ENCODE data around the gene SYT8.

The SYT8 gene

DNA sequence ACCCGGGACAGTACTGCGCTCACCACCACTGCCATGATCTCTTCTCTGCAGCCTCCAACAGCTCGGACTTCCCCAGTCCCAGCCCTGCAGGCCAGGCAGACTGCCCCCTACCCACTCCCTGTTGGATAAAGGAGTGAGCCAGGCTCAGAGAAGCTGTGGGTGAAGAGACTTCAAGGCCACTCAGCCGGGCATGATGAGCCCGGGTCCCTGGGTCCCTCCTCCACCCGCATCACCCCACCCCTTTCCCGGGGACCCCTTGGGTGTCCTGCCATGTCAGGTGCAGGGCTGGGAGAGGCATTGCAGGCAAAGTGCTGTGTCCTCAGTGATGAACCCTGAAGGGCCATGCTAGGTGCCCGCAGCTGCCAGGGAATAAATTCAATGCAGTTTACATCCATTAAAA is 32.6 kb downstream of the SYT8 start:
- Histone ChIP-seq H3F3A (ENCODE audit: control insufficient read depth, insufficient read depth) (no peaks in the 10 kb centered on the region), H3K9me2 (replicated peaks; ENCODE audit: control insufficient read depth, low read length) (no peaks in the 10 kb centered on the region), H3K4me3 (ENCODE audit: low read length) (no peak overlapping the region), H3K4me1 (ENCODE audit: control insufficient read depth, low read length) (no peaks in the 10 kb centered on the region), H3K79me2 (ENCODE audit: control insufficient read depth, low read length) (peaks cover 22% of the 10 kb centered on the region), H3K36me3 (ENCODE audit: control insufficient read depth, low read length) (peaks cover 8% of the 10 kb centered on the region), H3K27me3 (ENCODE audit: control insufficient read depth, low read length) (no peaks in the 10 kb centered on the region), H4K20me1 (ENCODE audit: control insufficient read depth, insufficient read depth, low read depth, low read length) (peaks cover 6% of the 10 kb centered on the region; the same call in 1 of the 2 replicates), H3K9me3 (ENCODE audit: control insufficient read depth, insufficient read depth, low read length) (no peaks in the 10 kb centered on the region), H3K4me2 (ENCODE audit: low read length) (no peak overlapping the region), H3K27ac (ENCODE audit: low read depth, low read length) (no peak overlapping the region)
- no peak for TF ChIP-seq EZH2phosphoT487 (IDR thresholded peaks at IDR 0.05; ENCODE audit: borderline replicate concordance, low read length)
- TF ChIP-seq, protein P1, sequence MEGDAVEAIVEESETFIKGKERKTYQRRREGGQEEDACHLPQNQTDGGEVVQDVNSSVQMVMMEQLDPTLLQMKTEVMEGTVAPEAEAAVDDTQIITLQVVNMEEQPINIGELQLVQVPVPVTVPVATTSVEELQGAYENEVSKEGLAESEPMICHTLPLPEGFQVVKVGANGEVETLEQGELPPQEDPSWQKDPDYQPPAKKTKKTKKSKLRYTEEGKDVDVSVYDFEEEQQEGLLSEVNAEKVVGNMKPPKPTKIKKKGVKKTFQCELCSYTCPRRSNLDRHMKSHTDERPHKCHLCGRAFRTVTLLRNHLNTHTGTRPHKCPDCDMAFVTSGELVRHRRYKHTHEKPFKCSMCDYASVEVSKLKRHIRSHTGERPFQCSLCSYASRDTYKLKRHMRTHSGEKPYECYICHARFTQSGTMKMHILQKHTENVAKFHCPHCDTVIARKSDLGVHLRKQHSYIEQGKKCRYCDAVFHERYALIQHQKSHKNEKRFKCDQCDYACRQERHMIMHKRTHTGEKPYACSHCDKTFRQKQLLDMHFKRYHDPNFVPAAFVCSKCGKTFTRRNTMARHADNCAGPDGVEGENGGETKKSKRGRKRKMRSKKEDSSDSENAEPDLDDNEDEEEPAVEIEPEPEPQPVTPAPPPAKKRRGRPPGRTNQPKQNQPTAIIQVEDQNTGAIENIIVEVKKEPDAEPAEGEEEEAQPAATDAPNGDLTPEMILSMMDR (IDR thresholded peaks at IDR 0.05; ENCODE audit: low read depth, low read length, poor library complexity, severe bottlenecking): no peak

DNA sequence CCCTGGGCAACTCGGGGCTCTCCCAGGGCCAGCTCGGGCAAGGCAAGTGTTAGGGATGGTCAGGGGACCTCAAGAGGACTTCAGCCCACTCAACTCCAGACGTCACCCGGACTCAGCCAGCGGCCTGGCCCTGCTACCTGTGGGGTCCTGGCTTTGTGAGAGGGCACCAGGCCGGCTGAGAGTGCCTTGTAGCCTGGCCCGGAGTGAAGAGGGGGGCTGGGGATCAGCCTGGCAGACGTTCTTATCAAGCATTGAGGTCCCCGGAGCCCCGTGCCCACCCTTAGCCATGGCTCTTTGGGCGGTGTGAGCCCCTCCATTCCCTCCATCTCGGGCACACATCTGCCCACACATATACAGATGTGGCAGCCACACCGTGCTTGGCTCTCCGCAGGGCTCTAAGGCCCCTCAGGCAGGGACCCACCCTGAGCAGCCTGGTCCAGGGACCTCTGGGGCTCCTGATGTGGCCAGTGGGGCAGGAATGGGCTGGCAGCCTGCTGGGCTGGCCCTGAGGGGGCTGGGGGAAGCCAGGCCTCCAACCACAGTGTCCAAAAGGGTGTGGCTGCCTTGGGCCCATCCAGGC is 33.4 kb downstream of the SYT8 start:
- Histone ChIP-seq H3K4me3 (ENCODE audit: low read length) (no peak overlapping the region), H3K4me2 (ENCODE audit: low read length) (no peak overlapping the region), H3K79me2 (ENCODE audit: control insufficient read depth, low read length) (peaks cover 14% of the 10 kb centered on the region), H3K27me3 (ENCODE audit: control insufficient read depth, low read length) (no peaks in the 10 kb centered on the region), H3K36me3 (ENCODE audit: control insufficient read depth, low read length) (peaks cover 4% of the 10 kb centered on the region), H3K9me2 (replicated peaks; ENCODE audit: control insufficient read depth, low read length) (no peaks in the 10 kb centered on the region), H3K27ac (ENCODE audit: low read depth, low read length) (no peak overlapping the region), H3K9me3 (ENCODE audit: control insufficient read depth, insufficient read depth, low read length) (no peaks in the 10 kb centered on the region), H4K20me1 (ENCODE audit: control insufficient read depth, insufficient read depth, low read depth, low read length) (peaks cover 6% of the 10 kb centered on the region; the same call in 1 of the 2 replicates), H3K4me1 (ENCODE audit: control insufficient read depth, low read length) (no peaks in the 10 kb centered on the region), H3F3A (ENCODE audit: control insufficient read depth, insufficient read depth) (no peaks in the 10 kb centered on the region)
- TF ChIP-seq EZH2phosphoT487 (IDR thresholded peaks at IDR 0.05; ENCODE audit: borderline replicate concordance, low read length): no peak

DNA sequence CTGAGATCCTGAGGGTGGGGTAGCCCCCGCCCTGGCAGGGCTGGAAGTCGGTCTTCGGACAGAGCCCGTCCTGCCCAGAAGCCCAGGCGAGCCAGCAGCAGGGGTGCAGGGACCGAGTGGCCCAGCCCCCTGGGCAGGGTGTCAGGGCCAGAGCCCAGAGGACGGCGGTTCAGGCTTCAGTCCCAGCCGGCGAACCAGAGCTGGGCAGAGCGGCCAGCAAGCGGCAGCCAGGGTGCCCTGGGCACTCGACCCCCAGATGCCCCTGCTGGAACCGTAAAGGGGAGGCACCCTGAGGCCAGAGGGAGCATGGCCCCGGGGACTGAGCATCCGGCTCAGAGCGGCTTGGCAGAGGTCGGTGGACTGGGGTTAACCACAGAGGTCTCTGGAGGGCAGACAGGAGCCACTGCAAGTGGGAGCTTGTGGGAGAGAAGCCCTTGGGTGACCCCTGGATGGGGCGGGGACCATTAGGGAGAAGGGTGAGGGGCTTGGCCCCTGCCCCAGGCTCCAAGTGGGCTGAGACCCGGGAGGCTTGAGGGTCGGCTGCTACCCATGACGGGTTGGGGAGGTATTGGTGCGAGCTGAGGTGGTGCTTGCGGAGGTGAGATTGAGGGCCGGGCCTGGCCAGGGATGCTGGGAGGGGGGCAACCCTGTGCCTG is 34.0 kb downstream of the SYT8 start:
- Histone ChIP-seq H4K20me1 (ENCODE audit: control insufficient read depth, insufficient read depth, low read depth, low read length) (peaks cover 3% of the 10 kb centered on the region; the same call in 1 of the 2 replicates), H3K27me3 (ENCODE audit: control insufficient read depth, low read length) (no peaks in the 10 kb centered on the region), H3K27ac (ENCODE audit: low read depth, low read length) (no peak overlapping the region), H3K4me1 (ENCODE audit: control insufficient read depth, low read length) (no peaks in the 10 kb centered on the region), H3K4me2 (ENCODE audit: low read length) (no peak overlapping the region), H3K9me2 (replicated peaks; ENCODE audit: control insufficient read depth, low read length) (no peaks in the 10 kb centered on the region), H3K79me2 (ENCODE audit: control insufficient read depth, low read length) (peaks cover 10% of the 10 kb centered on the region), H3F3A (ENCODE audit: control insufficient read depth, insufficient read depth) (no peaks in the 10 kb centered on the region), H3K4me3 (ENCODE audit: low read length) (no peak overlapping the region), H3K9me3 (ENCODE audit: control insufficient read depth, insufficient read depth, low read length) (no peaks in the 10 kb centered on the region), H3K36me3 (ENCODE audit: control insufficient read depth, low read length) (no peaks in the 10 kb centered on the region)
- TF ChIP-seq, protein P1 (IDR thresholded peaks at IDR 0.05; ENCODE audit: low read depth, low read length, poor library complexity, severe bottlenecking): no peak
- no peak for TF ChIP-seq EZH2phosphoT487 (IDR thresholded peaks at IDR 0.05; ENCODE audit: borderline replicate concordance, low read length)

Measured in DOHH2 (cell line).